Peyer's patch (tissue), 4 donors: ENCODE measurements around the gene ARID3B. TPM values are rescaled to one million over a fixed set of nuclear protein-coding genes. Genes with fewer than 3 reads are reported as not detected.

ENCODE experiments used
- DNase-seq, 3 donors: peaks; one replicate each; pipeline ENCODE4 v3.0.0-alpha.2; 2017 to 2019
- H3K27ac ChIP-seq, 4 donors: fragments of 200-600 bp; sonication (generic); one replicate each; pipeline ENCODE4 v1.5.1; 2016 to 2019
- H3K27me3 ChIP-seq, 2 donors: fragments of 200-600 bp; sonication (generic); one replicate each; pipeline ENCODE4 v1.5.1; 2019
- H3K36me3 ChIP-seq, 3 donors: fragments of 200-600 bp; sonication (generic); one replicate each; pipeline ENCODE4 v1.5.1; 2016 to 2019
- H3K4me1 ChIP-seq, 4 donors: fragments of 200-600 bp; sonication (generic); one replicate each; pipeline ENCODE4 v1.5.1; 2016 to 2019
- H3K4me3 ChIP-seq, 4 donors: fragments of 200-600 bp; sonication (generic); 1 replicate in 3 of 4; 2 replicates in 1 of 4; pipeline ENCODE4 v1.5.1; 2016 to 2019; ENCODE audit warnings: mild to moderate bottlenecking in 1 of 4
- H3K9me3 ChIP-seq, 4 donors: fragments of 200-600 bp; sonication (generic); one replicate each; pipeline ENCODE4 v1.5.1; 2016 to 2019; ENCODE audit warnings: mild to moderate bottlenecking in 1 of 4
- CTCF ChIP-seq, 6 experiments: fragments of 450-650 bp in 4 of 6; fragments of 200-600 bp in 2 of 6; sonication (generic) in 1 of 6; IDR thresholded peaks; one replicate each; pipeline ENCODE4 v1.5.1; 2017 to 2019; ENCODE audit warnings: antibody characterized with exemption in 6 of 6, mild to moderate bottlenecking in 3 of 6, moderate library complexity in 1 of 6
- POLR2A ChIP-seq, 2 donors: fragments of 450-650 bp; IDR thresholded peaks; one replicate each; pipeline ENCODE4 v1.5.1; 2017; ENCODE audit warnings: antibody characterized with exemption in 2 of 2, mild to moderate bottlenecking in 2 of 2, moderate library complexity in 2 of 2
- total RNA-seq, 4 donors: library from RNA; depleted of rRNA; stranded (reverse); fragments of >200 nt; gene quantifications; one replicate each; pipeline ENCODE4 v1.1.0, GENCODE V29; 2016

ARID3B gene
- total RNA-seq, 4 donors from 2014 or later, result 10.9 to 29.4 (median 21.6) TPM

GRCh38 chr15:74584204-74584603 lies 43.2 kb downstream of the ARID3B start:
- no peak for TF ChIP-seq CTCF (IDR thresholded peaks at IDR 0.05)
- no peak for TF ChIP-seq POLR2A (IDR thresholded peaks at IDR 0.05)

GRCh38 chr15:74584779-74585178 lies 43.8 kb downstream of the ARID3B start:
- Histone ChIP-seq H3K4me3 (no peak overlapping the region), H3K4me1 (no peaks in the 10 kb centered on the region), H3K27me3 (no peaks in the 10 kb centered on the region), H3K9me3 (no peaks in the 10 kb centered on the region), H3K36me3 (peaks cover 0 to 6% (median 0%) of the 10 kb centered on the region in 3 donors), H3K27ac (no peak overlapping the region)
- TF ChIP-seq POLR2A (IDR thresholded peaks at IDR 0.05) (no peak), CTCF (IDR thresholded peaks at IDR 0.05) (no peak)
- DNase-seq, result no peak

More at GRCh38 chr15:74584204-74584603, 43.2 kb downstream of the ARID3B start:
- H3K9me3 ChIP-seq, result no peaks in the 10 kb centered on the region
- no peaks in the 10 kb centered on the region for H3K27me3 ChIP-seq
- H3K4me1 ChIP-seq, result no peaks in the 10 kb centered on the region
- H3K36me3 ChIP-seq, result peaks cover 0 to 6% (median 0%) of the 10 kb centered on the region in 3 donors
- H3K27ac ChIP-seq, result no peak overlapping the region
- H3K4me3 ChIP-seq, result no peak overlapping the region
- no peak for DNase-seq

- Histone ChIP-seq H3K4me3 (no peak overlapping the region), H3K4me1 (no peaks in the 10 kb centered on the region), H3K27ac (no peak overlapping the region), H3K9me3 (no peaks in the 10 kb centered on the region), H3K27me3 (no peaks in the 10 kb centered on the region), H3K36me3 (peaks cover 0 to 10% (median 0%) of the 10 kb centered on the region in 3 donors)
- TF ChIP-seq CTCF (IDR thresholded peaks at IDR 0.05) (no peak), POLR2A (IDR thresholded peaks at IDR 0.05) (no peak)
- no peak for DNase-seq
Measured at GRCh38 chr15:74585191-74585590, 44.2 kb downstream of the ARID3B start.

GRCh38 chr15:74585857-74586256 lies 44.8 kb downstream of the ARID3B start:
- no peak overlapping the region for H3K4me3 ChIP-seq
- no peak for TF ChIP-seq POLR2A (IDR thresholded peaks at IDR 0.05)
- TF ChIP-seq CTCF (IDR thresholded peaks at IDR 0.05), result no peak

GRCh38 chr15:74589826-74590225 lies 48.8 kb downstream of the ARID3B start:
- TF ChIP-seq CTCF (IDR thresholded peaks at IDR 0.05) (no peak), POLR2A (IDR thresholded peaks at IDR 0.05) (no peak)
- Histone ChIP-seq H3K4me3 (no peak overlapping the region), H3K27ac (no peak overlapping the region), H3K4me1 (no peaks in the 10 kb centered on the region), H3K9me3 (no peaks in the 10 kb centered on the region), H3K36me3 (peaks cover 0 to 49% (median 0%) of the 10 kb centered on the region in 3 donors), H3K27me3 (no peaks in the 10 kb centered on the region)
- no peak for DNase-seq

More at GRCh38 chr15:74585857-74586256, 44.8 kb downstream of the ARID3B start:
- Histone ChIP-seq H3K9me3 (no peaks in the 10 kb centered on the region), H3K27me3 (no peaks in the 10 kb centered on the region), H3K4me1 (no peaks in the 10 kb centered on the region), H3K36me3 (peaks cover 0 to 16% (median 0%) of the 10 kb centered on the region in 3 donors), H3K27ac (no peak overlapping the region)
- DNase-seq, result no peak

GRCh38 chr15:74592222-74592621 lies 51.2 kb downstream of the ARID3B start:
- peaks cover 0 to 45% (median 0%) of the 10 kb centered on the region in 3 donors for H3K36me3 ChIP-seq
- no peak for DNase-seq
- TF ChIP-seq POLR2A (IDR thresholded peaks at IDR 0.05) (no peak), CTCF (IDR thresholded peaks at IDR 0.05) (no peak)

More at GRCh38 chr15:74592222-74592621, 51.2 kb downstream of the ARID3B start:
- no peaks in the 10 kb centered on the region for H3K27me3 ChIP-seq
- no peak overlapping the region for H3K27ac ChIP-seq
- H3K4me1 ChIP-seq, result no peaks in the 10 kb centered on the region
- no peaks in the 10 kb centered on the region for H3K9me3 ChIP-seq
- no peak overlapping the region for H3K4me3 ChIP-seq
